ENCODE measurements around the gene BICD1. TPM values are rescaled to one million over a fixed set of nuclear protein-coding genes. Genes with fewer than 3 reads are reported as not detected.

The BICD1 gene
- total and polyA plus RNA-seq, 2 donors (not counting 1 experiment from before 2014, with no cell fraction given), result 11.1 to 12.4 TPM

DNA sequence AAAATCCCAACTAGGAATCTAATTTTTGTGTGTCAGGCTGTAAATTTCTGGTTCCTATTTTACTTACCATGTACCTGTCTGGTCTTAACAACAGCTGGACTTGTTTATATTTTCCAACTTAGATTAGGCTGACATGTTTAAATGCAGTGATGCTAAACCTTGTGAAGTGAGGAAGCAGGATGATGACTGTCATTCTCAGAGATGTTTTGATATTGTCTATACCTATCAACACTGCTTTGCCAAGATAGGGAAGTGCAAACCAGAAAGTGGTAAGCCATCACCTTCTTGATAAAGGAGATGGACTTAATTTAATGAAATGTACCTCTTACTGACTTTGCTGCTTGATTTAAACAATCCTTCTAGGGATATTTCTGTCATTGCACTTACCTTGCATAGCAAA, 2.1 kb downstream of the BICD1 start:
- Histone ChIP-seq H3K4me3 (replicated peaks in 1 of 4; ENCODE audit: control extremely low read depth in 1 of 4, insufficient read depth in 1 of 4, low read depth in 3 of 4, low read length in 4 of 4) (peak overlapping the region; percentile 79 to 92 (median 86)), H2AFZ (ENCODE audit: low read length) (no peak overlapping the region), H3K79me2 (ENCODE audit: control insufficient read depth, insufficient read depth, low read length) (peaks cover 41% of the 10 kb centered on the region), H4K20me1 (ENCODE audit: control insufficient read depth, extremely low read depth, insufficient read depth, low read length) (no peaks in the 10 kb centered on the region), H3K9ac (ENCODE audit: insufficient read depth, low read length) (no peak overlapping the region), H3K4me2 (ENCODE audit: extremely low read depth, insufficient read depth, low read length) (peak overlapping the region; percentile 79), H3K27ac (ENCODE audit: insufficient read depth, low read length) (no peak overlapping the region), H3K4me1 (ENCODE audit: control insufficient read depth, extremely low read depth, insufficient read depth, low read length) (no peaks in the 10 kb centered on the region), H3K27me3 (ENCODE audit: control insufficient read depth, insufficient read depth, low read length) (no peaks in the 10 kb centered on the region), H3K9me3 (ENCODE audit: control insufficient read depth, insufficient read depth, low read depth, low read length) (no peaks in the 10 kb centered on the region), H3K36me3 (ENCODE audit: control insufficient read depth, insufficient read depth, low read length) (no peaks in the 10 kb centered on the region)
- no peak for TF ChIP-seq EZH2 (IDR thresholded peaks at IDR 0.05; ENCODE audit: low read length, missing control alignments)
- TF ChIP-seq, protein P1, sequence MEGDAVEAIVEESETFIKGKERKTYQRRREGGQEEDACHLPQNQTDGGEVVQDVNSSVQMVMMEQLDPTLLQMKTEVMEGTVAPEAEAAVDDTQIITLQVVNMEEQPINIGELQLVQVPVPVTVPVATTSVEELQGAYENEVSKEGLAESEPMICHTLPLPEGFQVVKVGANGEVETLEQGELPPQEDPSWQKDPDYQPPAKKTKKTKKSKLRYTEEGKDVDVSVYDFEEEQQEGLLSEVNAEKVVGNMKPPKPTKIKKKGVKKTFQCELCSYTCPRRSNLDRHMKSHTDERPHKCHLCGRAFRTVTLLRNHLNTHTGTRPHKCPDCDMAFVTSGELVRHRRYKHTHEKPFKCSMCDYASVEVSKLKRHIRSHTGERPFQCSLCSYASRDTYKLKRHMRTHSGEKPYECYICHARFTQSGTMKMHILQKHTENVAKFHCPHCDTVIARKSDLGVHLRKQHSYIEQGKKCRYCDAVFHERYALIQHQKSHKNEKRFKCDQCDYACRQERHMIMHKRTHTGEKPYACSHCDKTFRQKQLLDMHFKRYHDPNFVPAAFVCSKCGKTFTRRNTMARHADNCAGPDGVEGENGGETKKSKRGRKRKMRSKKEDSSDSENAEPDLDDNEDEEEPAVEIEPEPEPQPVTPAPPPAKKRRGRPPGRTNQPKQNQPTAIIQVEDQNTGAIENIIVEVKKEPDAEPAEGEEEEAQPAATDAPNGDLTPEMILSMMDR (conservative IDR thresholded peaks at IDR 0.05 in 1 of 2, IDR thresholded peaks at IDR 0.05 in 1 of 2; ENCODE audit: low read depth in 1 of 2, low read length in 2 of 2), result no peak
- DNase-seq (ENCODE audit: low read depth in 2 of 2), result no peak

GRCh38 chr12:32110417-32110816, 3.8 kb downstream of the BICD1 start:
- no peak overlapping the region for H2AFZ ChIP-seq (ENCODE audit: low read length)
- peaks cover 8% of the 10 kb centered on the region for H3K4me1 ChIP-seq (ENCODE audit: control insufficient read depth, extremely low read depth, insufficient read depth, low read length)
- no peak overlapping the region for H3K9ac ChIP-seq (ENCODE audit: insufficient read depth, low read length)
- peak overlapping the region; percentile 2 for H3K4me2 ChIP-seq (ENCODE audit: extremely low read depth, insufficient read depth, low read length)
- TF ChIP-seq, protein P1 (conservative IDR thresholded peaks at IDR 0.05 in 1 of 2, IDR thresholded peaks at IDR 0.05 in 1 of 2; ENCODE audit: low read depth in 1 of 2, low read length in 2 of 2), result no peak
- TF ChIP-seq EZH2 (IDR thresholded peaks at IDR 0.05; ENCODE audit: low read length, missing control alignments), result no peak
- H3K27ac ChIP-seq (ENCODE audit: insufficient read depth, low read length), result no peak overlapping the region
- H3K36me3 ChIP-seq (ENCODE audit: control insufficient read depth, insufficient read depth, low read length), result no peaks in the 10 kb centered on the region
- no peaks in the 10 kb centered on the region for H3K27me3 ChIP-seq (ENCODE audit: control insufficient read depth, insufficient read depth, low read length)
- H3K4me3 ChIP-seq (replicated peaks in 1 of 4; ENCODE audit: control extremely low read depth in 1 of 4, insufficient read depth in 1 of 4, low read depth in 3 of 4, low read length in 4 of 4), result peak overlapping the region in 1 of 4 experiments; percentile 2
- H3K79me2 ChIP-seq (ENCODE audit: control insufficient read depth, insufficient read depth, low read length), result peaks cover 45% of the 10 kb centered on the region
- DNase-seq (ENCODE audit: low read depth in 2 of 2), result no peak
- no peaks in the 10 kb centered on the region for H3K9me3 ChIP-seq (ENCODE audit: control insufficient read depth, insufficient read depth, low read depth, low read length)
- H4K20me1 ChIP-seq (ENCODE audit: control insufficient read depth, extremely low read depth, insufficient read depth, low read length), result no peaks in the 10 kb centered on the region

DNA sequence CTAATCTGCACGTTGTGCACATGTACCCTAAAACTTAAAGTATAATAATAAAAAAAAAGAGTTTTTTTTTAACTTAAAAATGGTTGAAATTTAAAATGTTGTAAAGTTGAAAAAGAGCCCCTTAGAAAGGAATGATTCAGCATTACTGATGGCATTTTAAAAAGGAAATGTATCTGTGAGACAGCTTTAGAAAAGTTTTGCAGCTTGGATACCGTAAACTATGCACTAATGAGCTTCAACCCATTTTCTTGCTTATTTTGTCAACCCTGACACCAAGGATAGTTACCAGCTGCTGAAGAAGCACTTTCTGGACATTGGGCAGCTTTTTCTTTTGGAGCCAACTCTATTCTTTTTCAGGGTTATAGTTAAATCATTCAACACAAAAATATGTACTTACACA, 4.3 kb downstream of the BICD1 start:
- H3K27me3 ChIP-seq (ENCODE audit: control insufficient read depth, insufficient read depth, low read length), result no peaks in the 10 kb centered on the region
- H3K79me2 ChIP-seq (ENCODE audit: control insufficient read depth, insufficient read depth, low read length), result peaks cover 45% of the 10 kb centered on the region
- TF ChIP-seq, protein P1 (conservative IDR thresholded peaks at IDR 0.05 in 1 of 2, IDR thresholded peaks at IDR 0.05 in 1 of 2; ENCODE audit: low read depth in 1 of 2, low read length in 2 of 2), result no peak
- TF ChIP-seq EZH2 (IDR thresholded peaks at IDR 0.05; ENCODE audit: low read length, missing control alignments), result no peak
- H3K4me3 ChIP-seq (replicated peaks in 1 of 4; ENCODE audit: control extremely low read depth in 1 of 4, insufficient read depth in 1 of 4, low read depth in 3 of 4, low read length in 4 of 4), result no peak overlapping the region
- peaks cover 8% of the 10 kb centered on the region for H3K4me1 ChIP-seq (ENCODE audit: control insufficient read depth, extremely low read depth, insufficient read depth, low read length)
- H3K27ac ChIP-seq (ENCODE audit: insufficient read depth, low read length), result no peak overlapping the region
- no peaks in the 10 kb centered on the region for H4K20me1 ChIP-seq (ENCODE audit: control insufficient read depth, extremely low read depth, insufficient read depth, low read length)
- H3K9me3 ChIP-seq (ENCODE audit: control insufficient read depth, insufficient read depth, low read depth, low read length), result no peaks in the 10 kb centered on the region
- H2AFZ ChIP-seq (ENCODE audit: low read length), result no peak overlapping the region
- H3K9ac ChIP-seq (ENCODE audit: insufficient read depth, low read length), result no peak overlapping the region
- H3K36me3 ChIP-seq (ENCODE audit: control insufficient read depth, insufficient read depth, low read length), result no peaks in the 10 kb centered on the region
- no peak overlapping the region for H3K4me2 ChIP-seq (ENCODE audit: extremely low read depth, insufficient read depth, low read length)
- DNase-seq (ENCODE audit: low read depth in 2 of 2), result no peak
